Middle frontal gyrus (tissue), 1 donor: ENCODE data around the gene STEEP1.

Source experiments
- DNase-seq: peaks from one replicate; pipeline ENCODE4 v3.0.0-alpha.2; 2015; ENCODE audit warnings: low spot score; ENCODE audit errors: extremely low spot score

STEEP1 gene

DNA sequence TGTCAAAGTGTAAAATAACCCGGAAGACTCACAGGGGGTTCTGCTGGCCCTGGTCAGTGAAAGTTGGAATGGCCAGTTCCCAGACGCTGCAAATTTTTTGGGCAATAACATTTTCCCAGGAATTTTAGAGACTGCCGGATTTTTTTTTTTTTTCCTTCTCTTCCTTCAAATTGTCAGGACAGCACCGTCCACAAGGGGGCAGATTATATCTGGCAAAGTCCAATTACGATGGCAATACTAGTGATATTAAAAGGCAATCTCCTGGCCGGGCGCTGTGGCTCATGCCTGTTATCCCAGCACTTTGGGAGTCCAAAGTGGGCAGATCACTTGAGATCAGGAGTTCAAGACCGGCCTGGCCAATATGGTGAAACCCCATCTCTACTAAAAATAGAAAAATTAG, 76.5 kb downstream of the STEEP1 start:
- no peak for DNase-seq
